Hematopoietic multipotent progenitor cell treated with erythropoietin and hydrocortisone succinate and interleukin-3 and kit ligand, for 17 days (in vitro differentiated cells): ENCODE results near the gene GALNS.
"Not testable (repeated sequence)": the region's sequence is repeated elsewhere in the genome, so short reads cannot be mapped to it uniquely, and the experiment has no call there.

Source experiments
- DNase-seq: peaks from one replicate; pipeline ENCODE4 v3.0.0-alpha.2; 2015; ENCODE audit warnings: low spot score

Gene GALNS

GRCh38 chr16:88836791-88837190, 20.0 kb downstream of the GALNS start:
- DNase-seq = no peak

GRCh38 chr16:88835818-88836217, 20.9 kb downstream of the GALNS start:
- no peak for DNase-seq

GRCh38 chr16:88835383-88835782, 21.4 kb downstream of the GALNS start:
- DNase-seq = no peak

GRCh38 chr16:88834670-88835069, 22.1 kb downstream of the GALNS start:
- DNase-seq = no peak

DNA sequence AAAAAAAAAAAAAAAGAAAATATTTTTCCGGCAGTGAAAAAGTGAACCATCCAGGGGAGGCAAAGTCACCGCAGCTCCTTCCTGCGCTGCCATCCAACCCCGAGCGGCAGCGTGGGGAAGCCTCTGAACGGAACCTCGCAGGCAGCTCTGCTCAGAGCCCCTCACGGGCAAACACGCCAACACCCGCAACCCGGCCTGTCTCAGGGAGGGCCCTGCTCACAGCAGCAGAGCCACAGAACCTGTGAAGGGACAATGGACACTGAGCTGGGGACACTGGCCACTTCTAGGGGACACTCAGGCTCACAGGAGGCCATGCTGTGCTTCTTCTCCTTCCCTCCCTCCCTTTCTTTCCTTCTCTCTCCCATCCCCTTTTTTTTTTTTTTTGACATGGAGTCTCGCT, 23.7 kb downstream of the GALNS start:
- DNase-seq = no peak

DNA sequence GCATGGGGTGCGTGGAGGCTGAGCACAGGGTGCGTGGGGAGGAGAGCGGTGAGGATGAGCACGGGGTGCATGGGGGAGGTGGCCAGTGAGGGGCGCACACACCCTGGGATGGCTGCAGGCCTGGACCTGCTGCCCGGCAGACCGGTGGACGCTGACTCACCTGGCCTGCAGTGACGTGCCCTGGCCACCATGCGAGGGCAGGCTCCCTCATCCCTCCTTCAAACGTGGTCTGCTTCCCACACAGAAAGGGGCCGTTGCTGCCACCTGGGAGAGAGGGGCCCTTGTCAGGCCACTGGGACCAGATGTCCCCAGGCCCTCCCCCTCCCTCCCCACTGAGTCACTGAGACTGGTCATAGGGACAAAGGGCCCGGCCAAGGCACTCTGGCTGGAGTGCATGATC, 24.9 kb downstream of the GALNS start:
- no peak for DNase-seq

- DNase-seq = no peak
Measured at GRCh38 chr16:88830783-88831182, 26.0 kb downstream of the GALNS start.

DNA sequence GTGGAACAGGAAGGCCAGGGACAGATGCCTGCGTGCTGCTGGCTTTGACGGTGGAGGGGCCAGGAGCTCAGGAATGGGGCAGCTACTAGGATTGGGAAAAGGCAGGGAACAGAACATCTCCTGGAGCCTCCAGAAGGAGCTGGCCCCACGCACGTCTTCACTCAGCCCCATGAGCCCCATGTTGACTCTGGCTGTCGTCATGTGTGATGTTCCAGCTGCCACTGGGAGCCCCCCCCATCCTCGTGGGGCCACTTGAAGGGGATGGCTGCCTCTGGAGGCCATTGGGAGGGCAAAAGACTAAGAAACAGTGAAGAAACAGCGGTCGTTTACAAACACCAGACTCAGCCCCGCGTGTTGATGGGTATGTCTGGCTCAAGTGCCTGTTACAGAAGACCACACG, 26.5 kb downstream of the GALNS start:
- no peak for DNase-seq

GRCh38 chr16:88828711-88829110, 28.0 kb downstream of the GALNS start:
- no peak for DNase-seq

DNA sequence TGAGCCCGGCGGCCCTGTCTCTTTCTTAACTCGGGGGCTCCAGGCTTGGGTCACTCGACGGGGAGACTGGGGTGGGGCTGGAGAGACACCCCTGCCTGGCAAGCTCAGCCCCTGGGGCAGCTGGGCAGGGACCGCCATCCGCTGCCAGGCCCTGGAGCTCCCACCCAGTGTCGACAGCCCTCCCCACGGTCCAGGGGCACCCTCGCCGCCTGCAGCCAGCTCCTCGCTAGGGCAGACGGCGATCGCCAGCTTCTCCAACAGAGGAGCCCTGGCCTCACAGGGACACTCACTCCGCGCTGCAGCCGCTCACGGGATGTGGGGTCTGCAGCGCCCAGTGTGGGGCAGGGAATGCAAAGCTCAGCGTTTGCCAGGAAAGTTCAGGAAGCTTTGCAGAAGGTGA, 29.0 kb downstream of the GALNS start:
- DNase-seq = no peak

DNA sequence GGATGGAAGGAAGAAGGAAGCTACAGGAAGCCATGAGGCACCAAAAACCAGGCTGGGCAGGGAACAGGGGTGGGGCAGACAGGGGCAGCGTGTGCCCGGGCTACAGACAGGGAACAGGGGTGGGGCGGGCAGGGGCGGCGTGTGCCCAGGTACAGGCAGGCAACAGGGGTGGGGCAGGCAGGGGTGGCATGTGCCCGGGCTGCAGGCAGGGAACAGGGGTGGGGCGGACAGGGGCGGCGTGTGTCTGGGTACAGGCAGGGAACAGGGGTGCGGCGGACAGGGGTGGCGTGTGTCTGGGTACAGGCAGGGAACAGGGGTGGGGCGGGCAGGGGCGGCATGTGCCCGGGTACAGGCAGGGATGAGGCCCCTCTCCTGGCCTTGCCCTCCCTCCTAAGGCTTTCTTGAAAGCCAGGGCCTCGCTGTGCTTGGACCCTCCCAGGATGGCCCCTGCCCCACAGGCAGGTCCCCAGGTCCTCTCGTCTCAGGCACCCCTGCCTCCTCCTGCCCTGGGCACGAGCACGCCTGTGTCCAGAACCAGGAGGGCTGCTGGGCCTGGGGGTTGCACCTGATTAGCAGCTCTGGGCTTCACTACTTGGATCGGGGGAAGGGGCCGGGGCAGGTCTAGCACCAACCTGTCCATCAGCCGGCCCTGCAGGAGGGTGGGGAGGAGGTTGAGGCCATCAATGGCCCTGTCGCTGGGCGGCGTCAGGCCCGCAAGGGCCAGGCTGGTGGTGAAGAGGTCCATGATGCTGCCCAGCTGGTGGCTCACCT, 30.5 kb downstream of the GALNS start:
- no peak for DNase-seq

- no peak for DNase-seq
Measured at GRCh38 chr16:88825146-88825545, 31.6 kb downstream of the GALNS start.

GRCh38 chr16:88824256-88825077, 32.3 kb downstream of the GALNS start:
- DNase-seq = no peak

DNA sequence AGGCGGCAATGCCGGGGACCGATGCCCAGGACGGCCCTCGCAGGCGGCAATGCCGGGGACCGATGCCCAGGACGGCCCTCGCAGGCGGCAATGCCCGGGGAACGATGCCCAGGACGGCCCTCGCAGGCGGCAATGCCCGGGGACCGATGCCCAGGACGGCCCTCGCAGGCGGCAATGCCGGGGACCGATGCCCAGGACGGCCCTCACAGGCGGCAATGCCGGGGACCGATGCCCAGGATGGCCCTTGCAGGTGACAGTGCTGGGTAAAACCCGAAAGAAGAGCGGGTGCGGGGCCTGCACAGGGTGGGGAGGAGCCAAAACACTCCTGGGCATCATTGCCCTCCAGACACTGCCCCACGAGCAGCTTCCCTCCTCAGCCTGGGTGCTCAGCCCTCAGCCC, 33.1 kb downstream of the GALNS start:
- not testable (repeated sequence) for DNase-seq

DNA sequence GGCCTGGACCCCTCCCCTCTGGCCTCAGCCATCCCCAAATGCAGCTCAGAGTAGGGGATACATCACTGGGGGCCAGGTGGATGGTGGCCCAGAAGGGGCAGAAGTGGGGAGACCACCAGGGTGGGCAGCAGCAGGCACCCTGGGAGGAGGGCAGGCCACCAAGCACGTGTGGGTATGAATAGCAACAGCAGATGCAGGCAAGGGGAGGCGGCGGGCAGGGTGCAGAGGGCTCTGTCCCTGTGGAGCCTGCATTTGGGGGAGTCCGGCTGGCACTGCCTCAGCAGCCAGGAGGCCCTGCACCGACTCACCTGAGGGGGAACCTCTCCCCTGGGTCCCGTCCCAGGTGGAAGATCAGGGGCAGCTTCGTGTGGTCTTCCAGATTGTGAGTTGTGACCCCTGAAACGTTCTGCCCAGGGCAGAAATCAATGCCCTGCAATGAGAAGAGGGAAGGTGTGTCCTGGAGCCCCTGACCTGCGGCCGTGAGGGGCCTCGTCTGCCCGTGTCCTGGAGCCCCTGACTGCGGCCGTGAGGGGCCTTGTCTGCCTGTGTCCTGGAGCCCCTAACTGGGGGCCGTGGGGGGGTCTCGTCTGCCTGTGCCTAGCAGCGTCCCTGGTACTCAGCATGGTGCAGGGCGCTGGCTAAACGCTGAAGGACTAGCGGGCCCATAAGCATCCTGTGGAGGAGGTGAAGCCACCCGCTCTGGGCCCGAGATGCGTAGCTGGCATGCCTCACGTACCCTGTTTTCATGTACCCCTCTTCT, 34.3 kb downstream of the GALNS start:
- DNase-seq = no peak

DNA sequence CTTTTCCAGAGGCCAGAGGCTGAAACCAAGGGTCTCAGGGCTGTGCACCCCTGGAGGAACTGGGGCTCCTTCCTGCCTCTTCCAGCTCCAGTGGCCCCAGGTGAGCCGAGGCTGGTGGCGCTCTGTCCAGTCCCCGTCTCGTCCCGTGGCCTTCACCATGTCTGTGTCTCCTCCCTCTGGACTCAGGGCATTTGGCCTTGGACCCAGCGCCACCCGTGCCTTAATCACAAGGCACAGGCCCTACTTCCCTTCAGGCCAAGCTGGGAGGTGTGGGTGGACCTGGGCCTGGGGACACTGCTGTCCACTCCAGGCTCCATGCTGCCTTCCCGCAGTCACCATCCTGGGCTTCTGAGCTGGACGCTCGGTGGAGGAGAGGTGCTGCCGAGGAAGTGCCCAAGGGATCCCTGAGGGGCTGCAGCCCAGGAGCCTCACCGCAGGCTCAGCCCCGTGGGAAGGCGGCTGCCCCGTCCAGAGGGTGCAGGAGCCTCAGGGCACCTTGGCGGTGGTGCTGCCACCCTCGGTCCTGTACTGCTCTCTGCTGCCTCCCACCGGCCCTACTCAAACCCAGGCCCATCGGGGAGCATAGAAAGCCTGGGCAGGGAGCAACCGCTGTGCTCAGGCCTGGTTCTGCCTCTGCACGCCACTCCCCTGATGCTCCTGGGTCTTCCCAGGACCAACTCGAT, 35.4 kb downstream of the GALNS start:
- no peak for DNase-seq

- DNase-seq = no peak
Measured at GRCh38 chr16:88820385-88821025, 36.2 kb downstream of the GALNS start.

- DNase-seq = no peak
Measured at GRCh38 chr16:88819126-88819525, 37.6 kb downstream of the GALNS start.

DNA sequence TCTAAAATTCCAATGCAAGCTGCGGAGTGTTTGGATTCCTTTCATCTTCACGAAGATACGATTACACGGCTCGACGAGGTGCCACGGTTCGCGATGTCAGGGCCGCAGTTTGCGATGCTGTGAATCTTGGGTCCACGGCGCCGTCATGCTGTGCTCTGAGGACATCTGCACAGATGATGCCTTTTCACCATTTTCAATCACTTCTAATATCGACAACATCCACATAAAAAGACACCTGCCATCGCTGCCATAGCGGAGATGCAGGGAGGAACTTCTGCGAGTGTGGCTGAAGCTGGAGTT, 38.2 kb downstream of the GALNS start:
- DNase-seq = no peak

GRCh38 chr16:88817785-88818574, 38.8 kb downstream of the GALNS start:
- DNase-seq = no peak
